NCI-H2107 treated with DMSO at 0.1 percent for 48 hours (cell line): ENCODE results near the gene REEP3.
A peak's percentile ranks its signal among the peaks of the same experiment; 100 is the strongest.

Experiments
- DNase-seq: peaks from one replicate; lab custom pipeline; 2025; ENCODE audit not compliant: unreplicated experiment; lab: John Stamatoyannopoulos, UW

The REEP3 gene

DNA sequence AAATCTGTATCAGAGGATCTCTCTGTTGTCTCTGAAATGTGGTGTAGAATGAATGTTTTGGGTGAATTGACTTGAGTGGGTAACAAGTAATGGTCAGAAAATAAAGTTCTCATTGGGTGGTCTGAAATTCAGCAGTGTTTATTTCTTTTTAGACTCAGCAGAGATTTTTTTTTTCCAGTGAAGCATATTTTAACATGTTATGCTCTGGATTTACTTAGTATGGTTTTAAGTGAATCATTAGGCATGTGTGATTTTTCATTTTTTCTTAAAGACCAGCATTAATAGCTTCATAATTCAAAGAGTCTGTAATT is 63.5 kb downstream of the REEP3 start:
- DNase-seq, result no peak

DNA sequence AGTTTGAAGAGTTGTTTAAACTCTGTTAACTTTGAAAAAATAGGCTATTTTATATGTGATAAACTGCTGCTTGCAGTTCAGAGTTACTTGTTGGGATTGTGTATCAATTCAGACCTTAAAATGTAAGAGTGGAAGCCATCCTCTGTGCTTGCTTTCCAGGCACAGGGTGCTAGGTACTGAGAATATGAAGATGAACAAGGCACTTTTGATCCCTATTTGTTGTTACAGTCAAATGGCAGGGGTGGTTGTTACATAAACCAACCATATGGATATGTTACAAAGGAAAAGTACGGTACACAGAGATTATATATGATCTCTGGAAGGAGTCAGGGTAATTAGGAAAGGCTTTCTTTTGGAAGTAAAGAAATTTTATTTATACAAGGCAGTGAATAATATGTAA is 63.8 kb downstream of the REEP3 start:
- DNase-seq, result no peak

DNA sequence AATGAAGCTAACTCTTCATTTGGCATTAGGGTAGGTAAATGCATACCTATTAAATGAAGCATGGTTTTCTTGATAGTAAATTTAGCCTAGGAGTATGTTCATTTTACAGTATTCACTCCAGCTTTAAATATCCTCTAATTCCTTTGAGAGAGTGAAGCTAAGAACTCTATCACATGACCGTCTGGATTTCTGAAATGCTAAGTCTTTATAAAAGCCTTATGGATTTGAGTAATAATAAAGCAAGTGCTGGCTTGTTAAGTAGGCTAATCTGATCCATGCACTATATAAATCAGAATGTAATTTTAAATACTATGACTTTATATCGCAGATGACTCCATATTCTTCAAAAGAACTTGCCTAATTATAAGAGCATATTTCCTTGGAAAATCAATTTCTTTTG is 64.8 kb downstream of the REEP3 start:
- DNase-seq, result no peak

DNA sequence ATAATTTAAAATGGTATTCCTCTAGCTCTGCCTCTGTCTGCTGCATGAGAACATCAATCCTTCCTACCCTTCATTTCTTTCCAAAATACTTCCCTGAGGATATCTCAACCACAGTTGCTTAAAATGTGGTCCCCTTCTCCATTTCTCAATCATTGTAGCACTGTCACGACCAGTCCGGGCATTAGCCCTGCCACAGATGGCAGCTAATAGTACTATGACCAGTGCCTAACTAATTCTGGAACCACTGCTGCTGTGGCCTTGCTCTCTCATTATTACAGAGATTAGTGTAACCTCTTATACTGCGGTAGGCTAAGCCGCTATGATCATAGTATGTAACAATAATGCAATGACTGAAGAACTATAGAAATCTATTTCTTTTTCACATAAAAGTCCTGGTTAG is 66.0 kb downstream of the REEP3 start:
- DNase-seq, result no peak

DNA sequence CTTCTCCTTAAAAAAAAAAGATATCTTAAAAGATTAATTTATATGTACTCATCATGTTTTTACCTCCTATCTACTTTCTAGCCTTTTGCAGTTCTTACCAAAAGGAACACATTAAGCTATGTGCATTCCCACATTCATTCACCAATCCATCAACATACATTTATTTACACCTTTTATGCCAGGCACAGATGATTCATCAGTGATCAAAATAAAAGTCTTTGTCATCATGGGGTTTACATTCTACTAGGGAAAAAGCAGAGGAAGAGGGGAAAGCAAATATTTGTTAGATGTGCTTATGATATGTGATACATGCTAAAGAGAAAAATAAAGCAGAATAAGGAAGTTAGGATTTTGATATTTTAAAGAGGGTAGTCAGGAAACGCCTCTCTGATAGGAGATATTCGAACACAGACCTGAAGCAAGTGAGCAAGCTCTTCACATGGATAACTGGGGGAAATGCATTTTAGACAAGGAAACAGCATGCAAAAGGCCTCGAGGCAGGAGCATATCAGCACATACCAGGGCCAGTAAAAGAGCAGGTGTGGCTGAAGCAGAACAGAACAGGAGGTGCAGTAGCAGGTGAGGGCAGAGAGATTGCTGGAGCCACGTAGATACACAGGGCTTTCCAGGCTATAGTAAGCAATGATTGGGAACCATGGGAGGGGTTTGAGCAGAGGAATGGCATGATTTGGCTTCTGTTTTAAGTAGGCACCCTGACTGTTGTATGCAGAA is 67.4 kb downstream of the REEP3 start:
- DNase-seq, result peak; percentile 26

DNA sequence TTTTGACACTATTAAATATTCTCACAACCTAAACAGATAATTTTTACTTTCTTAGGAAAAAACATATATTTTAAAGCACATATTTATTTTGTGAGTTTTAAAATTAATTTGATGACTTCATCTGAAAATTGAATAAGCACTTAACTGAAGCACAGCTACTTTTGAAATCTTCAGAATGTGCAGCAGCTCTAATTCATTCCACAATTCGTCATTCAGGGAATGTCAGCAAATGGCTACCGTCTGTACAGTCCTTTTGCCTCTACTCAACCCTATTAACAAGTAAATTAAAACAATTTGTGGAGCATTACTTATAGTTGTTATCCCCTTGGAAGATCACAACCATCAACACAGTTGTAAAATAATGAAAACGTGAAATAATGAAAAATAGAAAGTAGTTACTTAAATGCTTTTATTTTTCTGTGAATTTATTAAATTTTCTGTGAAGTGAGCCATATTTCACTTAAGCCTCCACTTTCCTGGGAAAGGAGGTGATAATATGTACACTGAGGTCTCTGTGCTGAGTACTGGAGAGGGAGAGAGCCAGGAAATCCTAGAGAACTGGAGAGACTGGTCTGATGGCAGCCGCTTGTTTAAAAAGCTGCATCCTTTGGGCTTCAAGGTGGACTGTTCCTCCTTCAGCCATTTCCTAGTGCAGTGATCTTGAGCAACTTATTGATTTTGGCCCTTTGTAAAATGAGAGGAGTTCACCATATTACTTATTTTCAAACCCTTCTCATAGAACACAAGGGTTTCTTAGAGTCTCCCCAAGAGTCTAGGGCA is 70.6 kb downstream of the REEP3 start:
- no peak for DNase-seq

DNA sequence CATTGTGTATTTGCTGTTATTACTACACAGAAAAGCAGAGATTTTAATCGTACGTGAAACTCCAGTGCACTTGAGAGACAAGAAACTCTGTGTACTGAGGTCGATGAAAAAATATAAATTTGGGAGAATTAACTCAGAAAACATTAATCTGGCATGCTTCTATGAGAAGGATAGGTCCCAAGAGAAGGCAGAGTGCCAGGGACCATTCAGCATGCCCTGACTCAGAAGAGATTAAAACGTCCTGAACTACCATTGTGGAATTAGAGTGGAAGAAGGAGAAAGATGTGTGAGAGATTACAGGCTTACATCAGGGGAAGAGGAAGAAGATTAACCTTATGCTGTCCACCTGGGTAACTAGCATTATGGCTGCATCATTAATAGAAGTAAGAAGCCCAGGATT is 72.4 kb downstream of the REEP3 start:
- DNase-seq, result no peak

DNA sequence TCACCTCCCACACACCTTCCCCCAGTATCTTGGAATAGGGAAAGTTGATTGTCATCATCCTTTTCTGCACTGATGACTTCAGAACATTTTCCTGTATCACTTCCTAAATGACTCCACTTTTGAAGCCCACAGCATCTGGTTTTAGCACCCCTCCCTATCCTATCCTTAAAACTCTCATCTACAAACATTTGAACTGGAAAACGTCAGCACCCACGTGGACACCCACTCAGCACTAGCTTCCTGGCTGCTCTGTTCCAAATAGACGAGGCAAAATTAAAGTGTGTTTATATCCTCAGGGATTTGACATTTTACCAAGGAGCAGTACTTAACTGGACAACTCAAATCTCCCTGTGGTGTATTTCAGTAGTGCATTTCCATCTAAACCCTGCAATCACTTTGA is 73.9 kb downstream of the REEP3 start:
- no peak for DNase-seq

DNA sequence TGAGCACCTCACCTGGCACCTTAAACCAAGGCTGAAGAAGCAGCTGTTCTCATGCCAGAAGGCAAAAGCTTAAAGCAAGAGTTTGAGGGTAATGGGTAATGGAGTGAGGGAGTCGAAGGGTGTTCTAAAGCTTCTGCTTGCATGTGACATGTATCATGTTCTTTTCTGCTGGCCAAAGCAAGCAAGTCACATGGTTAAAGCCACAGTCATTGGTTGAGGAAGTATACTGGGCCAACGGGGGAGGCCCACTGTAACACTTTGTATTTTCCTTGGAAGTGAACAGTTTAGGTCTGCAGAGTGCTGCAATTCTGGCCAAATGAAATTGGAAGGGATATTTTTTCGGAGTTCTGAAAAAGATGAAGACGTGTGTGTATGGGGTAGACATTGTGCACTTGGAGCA is 75.7 kb downstream of the REEP3 start:
- no peak for DNase-seq

DNA sequence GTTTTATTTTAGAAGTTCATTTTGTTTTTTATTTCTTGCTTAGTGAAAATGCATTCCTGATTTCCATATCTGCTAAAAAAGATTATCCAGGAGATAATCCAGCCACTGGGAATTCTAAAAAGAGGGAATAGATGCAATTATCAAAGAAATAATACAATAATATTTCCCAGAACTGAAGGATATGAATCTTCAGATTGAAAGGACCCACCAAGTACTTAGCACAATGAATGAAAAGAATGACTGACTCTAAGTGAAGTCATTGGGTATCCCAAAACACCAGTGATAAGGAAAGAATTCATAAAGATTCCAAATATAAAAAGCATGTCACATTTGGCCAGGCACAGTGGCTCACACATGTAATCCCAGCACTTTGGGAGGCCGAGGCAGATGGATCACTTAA is 79.3 kb downstream of the REEP3 start:
- no peak for DNase-seq

DNA sequence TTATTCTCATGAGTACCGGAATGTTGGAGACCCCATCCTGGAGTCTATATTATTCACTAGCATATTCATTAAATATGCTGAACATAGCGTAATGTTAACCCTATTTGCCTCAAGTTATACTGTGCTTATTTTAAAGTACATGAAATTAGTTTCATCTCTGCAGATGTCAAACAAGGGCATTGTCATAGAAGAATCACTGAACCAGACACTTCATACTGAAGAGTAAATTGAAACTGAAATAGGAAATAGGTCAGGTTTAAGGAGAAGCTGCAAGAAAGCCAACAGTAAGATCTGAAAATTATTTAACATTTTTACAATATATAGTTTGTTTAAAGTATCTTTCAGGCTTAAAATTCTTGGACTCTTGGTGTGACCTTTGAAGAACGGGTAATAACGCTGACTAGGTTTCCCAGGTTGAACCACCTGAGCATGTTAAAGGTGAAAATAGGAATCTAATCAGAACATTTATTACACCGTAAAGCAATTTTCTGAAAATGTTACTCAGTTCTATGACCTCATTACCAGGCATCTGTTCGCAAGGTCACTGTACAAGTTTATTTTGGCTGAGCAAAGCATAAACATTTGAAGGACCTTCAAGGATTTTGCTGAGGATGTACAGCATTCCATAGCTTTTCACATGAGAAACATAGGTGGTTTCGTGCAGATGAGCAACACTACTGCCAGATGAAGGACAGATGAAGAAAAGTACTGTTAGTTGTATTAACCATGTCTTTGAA is 82.7 kb downstream of the REEP3 start:
- DNase-seq, result no peak

DNA sequence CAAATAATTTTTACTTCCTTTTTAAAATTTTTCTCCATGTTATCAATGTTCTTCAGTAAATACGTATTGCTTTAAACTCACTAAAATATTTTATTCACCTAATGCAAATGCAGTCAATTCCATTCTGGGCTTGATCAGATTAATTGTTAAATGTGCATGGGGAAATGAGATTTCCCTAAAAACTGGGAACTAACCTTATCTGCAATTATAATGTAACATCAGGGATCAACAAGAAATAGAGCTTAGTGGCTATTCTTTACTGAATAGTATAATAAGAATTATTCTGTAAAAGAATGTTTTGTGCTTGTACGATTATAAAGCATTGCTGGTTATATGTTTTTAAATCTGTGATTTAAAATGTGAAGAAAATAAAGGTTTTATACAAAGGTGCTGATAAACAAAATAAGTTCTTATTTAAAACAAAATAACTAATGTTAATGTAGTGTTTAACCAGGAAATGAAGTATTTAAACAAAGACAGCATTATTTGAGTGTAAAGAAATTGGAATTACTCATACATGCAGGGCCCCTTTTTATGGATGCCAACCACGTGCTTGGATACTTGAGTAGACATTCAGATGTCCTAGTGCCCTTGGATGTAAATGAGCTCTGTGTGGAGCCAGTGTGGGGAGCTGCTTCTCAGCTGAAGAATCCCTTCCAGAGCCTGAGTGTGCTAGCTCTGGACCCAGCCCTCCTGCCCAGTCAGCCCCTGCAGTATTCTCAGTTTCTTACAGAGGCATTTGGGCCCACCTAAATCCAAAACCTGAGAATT is 84.2 kb downstream of the REEP3 start:
- DNase-seq, result no peak

DNA sequence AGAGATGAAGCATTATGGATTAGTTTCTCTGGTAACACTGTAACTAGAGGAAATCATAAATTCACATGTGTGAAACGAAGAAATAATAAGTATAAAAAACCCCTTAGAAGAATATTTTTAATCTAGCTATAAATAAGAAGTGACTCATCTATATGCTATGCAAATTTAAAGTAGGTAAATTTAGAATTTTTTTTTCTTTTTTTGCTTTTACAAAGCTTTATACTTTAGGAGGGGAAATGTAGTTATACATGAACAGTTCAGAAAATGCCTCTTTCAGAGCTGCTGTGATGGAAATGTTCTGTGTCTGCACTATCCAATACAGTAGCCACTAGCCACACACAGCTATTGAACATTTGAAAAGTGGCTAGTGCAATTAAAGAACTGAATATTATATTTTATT is 87.3 kb downstream of the REEP3 start:
- DNase-seq, result no peak

DNA sequence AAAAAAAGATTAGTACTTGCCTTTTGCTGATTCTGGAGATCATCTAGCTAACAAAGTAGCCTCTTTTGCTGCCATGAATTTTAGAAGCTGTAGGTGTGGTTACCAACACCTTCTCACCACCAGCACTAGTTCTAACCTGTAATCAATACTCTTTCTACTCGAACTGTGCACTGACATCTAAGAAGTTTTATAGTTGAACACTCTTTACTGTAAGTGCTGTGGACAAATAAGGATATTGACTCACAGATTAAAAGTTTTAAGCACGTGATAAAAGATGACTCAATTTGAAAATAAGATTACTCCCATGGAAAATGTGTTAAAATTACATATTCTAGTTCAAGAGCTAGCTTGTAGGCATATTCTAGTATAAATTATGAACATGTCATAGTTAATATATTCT is 89.9 kb downstream of the REEP3 start:
- no peak for DNase-seq

DNA sequence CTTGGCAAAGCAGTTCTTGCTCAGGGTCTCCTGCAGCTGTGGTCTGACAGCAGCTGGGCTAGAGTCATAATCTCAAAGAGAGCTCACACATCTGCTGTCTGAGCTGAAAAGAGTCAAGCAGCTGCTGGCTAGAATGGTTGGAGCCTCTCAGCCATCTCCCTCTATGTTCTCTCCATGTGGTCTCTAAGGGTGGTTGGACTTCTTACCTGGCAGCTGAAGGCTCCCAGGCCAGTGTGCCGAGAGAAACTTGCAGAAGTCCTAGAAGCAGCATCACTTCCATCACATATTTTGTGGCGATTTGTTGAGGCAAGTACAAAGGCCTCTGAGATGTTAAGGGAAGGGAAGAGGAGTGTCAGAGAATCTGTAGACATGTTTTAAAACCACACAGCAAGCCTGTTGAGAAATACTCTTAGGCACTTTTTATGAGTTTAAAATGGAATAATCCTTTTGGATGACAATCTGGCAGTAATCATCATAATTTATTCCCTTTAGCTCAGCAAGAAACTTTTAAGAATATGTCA is 93.2 kb downstream of the REEP3 start:
- no peak for DNase-seq

DNA sequence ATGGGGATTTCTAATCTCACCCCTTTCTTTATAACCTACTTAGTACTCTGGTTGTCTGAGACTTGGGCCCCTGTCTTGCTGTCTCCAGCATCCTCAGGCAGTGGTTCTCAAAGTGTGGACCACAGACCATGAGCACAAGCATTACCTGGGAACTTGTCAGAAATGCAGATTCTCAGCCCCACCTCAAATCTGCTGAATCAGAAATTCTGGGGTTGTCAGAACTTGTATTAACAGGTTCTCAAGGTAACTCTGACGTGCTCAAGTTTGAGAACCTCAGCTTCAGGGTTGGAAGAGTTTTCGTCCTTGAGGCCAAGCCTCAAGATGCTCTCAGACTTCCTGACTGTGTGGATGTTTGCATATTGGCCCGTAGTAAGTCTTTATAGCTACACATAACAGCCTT is 97.4 kb downstream of the REEP3 start:
- DNase-seq, result no peak

DNA sequence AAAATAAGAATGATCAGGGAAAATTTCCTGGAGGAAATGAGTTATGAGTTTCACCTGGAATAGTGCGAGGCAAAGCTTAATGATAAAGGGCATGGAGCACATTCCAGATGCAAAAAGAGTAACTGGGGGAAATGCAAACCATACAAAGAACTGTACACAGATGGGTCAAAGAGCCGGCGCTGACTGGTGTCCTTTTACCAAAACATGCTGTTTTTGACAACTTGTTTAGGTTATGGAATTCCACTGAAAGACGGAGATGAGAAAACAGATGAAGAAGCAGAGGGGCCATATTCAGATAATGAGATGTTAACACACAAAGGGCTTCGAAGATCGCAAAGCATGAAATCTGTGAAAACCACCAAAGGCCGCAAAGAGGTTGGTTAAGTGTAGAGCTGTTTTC is 98.2 kb downstream of the REEP3 start:
- no peak for DNase-seq

DNA sequence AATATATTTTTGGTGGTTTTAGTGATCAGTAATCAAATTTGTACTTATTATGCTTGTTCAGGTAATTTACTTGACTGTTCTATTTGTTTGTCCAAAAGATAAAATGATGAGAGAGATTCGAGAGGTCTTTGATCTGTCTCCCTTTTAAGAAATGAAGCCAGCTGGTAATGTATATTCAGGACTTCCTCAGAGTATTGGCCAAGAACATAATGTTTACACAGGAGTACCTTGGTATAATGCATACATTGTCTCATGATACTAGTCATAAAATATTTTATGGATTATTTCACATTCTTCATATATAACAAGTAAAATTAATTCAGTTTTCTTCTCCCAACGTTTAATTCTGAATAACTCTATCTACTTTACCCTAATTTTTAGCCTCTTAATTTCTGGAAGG is 100.9 kb downstream of the REEP3 start:
- DNase-seq, result no peak

DNA sequence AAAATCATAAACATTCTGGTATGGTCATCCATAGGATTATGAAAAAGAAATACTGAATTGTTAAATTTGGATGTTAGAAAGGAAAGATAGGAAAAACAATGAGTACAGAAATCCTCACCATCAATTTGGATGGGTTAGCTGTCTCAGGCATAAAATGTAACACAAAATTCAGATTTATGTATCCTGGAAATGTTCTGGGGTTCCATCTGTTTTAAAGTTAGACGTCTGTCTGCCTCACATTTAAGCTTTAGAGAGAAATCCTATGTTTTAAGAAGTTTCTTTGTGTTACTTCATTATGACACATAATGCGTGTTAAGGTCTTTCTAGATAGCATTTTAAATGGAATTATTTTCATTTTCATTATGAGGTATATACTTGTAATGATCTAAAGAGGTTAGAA is 103.5 kb downstream of the REEP3 start:
- DNase-seq, result no peak

DNA sequence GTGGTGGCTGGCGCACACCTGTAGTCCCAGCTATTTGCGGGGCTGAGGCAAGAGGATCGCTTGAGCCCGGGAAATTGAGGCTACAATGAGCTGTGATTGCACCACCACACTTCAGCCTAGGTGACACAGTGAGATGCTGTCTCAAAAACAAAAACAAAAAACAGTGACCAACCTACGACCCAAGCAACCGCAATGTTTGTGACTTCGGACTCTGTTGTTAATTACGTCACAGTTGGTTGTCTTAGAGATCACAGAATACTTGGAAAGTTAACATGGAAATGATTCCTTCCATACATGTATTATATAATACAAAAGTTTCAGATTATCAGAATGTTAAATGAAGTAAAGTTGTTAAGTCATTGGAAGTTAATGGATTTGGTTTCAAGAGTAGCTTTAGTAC is 106.2 kb downstream of the REEP3 start:
- no peak for DNase-seq

DNA sequence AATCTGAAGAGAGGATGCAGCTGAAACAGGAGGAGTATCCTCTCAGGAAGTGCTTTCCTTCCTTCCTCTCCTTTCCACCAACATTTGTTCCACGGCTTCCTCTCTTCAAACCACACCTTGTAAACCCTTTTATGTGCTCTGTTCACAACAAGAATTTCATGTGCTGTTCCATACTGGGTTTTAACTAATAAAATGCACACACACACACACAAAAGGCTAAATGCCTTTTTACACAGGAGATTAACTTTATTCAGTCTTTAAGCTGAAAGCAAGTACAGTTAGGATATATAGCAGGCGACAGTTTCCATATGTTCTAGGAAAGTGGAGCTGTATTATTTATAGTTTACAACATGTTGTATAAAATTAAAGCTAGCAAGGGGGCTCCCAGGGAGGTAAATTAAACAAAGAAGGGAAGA is 106.7 kb downstream of the REEP3 start:
- no peak for DNase-seq
